ENCODE data around the gene RBM3.

DNA sequence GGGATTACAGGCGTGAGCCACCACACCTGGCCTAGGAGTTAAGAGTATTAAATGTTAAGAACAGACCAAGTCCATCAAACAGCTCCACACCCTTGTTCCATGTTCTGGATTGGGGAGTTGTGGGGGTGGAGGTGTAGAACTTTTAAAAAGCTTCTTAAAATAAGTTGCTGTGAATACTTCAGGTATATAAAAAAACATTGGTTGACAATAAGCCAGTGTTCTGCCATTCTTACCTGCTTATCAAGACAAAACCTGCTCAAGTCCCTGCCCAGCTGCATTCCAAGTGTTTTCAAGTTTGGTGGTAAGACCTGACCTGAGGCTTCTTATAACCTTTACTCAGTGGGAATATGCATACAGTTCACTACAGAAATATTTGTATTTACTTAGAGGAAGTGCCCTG lies 6.4 kb downstream of the RBM3 start:
- TF ChIP-seq, protein P1, sequence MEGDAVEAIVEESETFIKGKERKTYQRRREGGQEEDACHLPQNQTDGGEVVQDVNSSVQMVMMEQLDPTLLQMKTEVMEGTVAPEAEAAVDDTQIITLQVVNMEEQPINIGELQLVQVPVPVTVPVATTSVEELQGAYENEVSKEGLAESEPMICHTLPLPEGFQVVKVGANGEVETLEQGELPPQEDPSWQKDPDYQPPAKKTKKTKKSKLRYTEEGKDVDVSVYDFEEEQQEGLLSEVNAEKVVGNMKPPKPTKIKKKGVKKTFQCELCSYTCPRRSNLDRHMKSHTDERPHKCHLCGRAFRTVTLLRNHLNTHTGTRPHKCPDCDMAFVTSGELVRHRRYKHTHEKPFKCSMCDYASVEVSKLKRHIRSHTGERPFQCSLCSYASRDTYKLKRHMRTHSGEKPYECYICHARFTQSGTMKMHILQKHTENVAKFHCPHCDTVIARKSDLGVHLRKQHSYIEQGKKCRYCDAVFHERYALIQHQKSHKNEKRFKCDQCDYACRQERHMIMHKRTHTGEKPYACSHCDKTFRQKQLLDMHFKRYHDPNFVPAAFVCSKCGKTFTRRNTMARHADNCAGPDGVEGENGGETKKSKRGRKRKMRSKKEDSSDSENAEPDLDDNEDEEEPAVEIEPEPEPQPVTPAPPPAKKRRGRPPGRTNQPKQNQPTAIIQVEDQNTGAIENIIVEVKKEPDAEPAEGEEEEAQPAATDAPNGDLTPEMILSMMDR (IDR thresholded peaks at IDR 0.05; ENCODE audit: low read length) = no peak
- TF ChIP-seq EZH2phosphoT487 (IDR thresholded peaks at IDR 0.05; ENCODE audit: low read length) = no peak
- TF ChIP-seq EZH2 (optimal IDR thresholded peaks at IDR 0.05; ENCODE audit: low read depth, low read length) = no peak

Data from MM.1S (cell line).